IPS DF 4.7 (cell line): ENCODE results near the gene PRRT3.
"Not testable (repeated sequence)": the region's sequence is repeated elsewhere in the genome, so short reads cannot be mapped to it uniquely, and the experiment has no call there.

Source experiments
- DNase-seq: peaks from one replicate; pipeline ENCODE4 v3.0.0-alpha.2; 2013; ENCODE audit warnings: low spot score; ENCODE audit errors: extremely low read depth

Gene PRRT3

DNA sequence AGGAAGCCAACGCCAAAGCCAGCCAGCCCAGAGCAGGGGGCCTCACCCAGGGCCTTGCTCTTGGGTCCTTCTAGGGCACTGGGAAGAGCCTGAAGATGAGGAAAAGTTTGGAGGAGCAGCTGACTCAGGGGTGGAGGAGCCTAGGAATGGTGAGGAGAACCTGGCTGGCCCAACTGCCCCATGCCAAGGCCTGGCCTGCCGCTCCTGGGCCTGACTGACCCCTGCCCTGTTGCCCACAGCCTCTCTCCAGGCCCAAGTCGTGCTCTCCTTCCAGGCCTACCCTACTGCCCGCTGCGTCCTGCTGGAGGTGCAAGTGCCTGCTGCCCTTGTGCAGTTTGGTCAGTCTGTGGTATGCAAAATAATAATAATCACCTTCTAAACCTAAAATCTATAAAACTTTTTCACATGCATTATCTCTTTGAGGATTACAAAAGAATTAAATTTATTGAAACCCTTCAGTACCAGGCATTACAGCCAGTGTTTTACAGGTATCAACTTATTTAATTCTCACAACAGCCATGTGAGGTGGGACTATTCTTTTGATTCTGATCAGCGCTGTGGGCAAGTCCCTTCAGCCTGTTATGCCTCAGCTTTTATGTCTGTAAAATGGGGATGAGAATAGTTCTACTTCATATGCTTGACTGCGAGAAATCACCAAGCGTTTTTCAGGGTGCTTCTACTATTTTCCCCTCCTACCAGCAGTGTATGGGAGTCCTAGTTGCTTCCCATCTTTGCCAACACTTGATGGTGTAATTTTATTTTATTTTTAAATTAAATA lies 33.8 kb downstream of the PRRT3 start:
- DNase-seq: no peak

DNA sequence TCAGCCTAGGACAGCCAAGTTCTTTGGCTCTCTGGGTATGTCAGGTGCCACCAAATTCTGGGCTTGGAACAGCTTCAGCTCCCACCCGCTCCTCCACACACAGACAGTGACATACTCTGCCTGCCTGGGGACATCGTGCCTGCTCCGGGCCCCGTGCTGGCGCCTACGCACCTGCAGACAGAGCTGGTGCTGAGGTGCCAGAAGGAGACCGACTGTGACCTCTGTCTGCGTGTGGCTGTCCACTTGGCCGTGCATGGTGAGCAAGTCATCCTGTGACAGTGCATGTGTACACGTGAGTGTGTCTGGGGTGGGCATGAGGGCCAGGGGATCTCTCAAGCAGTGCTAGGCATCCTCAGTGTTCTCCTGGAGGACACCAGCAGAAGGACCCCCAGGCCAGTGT lies 34.4 kb downstream of the PRRT3 start:
- DNase-seq: no peak

DNA sequence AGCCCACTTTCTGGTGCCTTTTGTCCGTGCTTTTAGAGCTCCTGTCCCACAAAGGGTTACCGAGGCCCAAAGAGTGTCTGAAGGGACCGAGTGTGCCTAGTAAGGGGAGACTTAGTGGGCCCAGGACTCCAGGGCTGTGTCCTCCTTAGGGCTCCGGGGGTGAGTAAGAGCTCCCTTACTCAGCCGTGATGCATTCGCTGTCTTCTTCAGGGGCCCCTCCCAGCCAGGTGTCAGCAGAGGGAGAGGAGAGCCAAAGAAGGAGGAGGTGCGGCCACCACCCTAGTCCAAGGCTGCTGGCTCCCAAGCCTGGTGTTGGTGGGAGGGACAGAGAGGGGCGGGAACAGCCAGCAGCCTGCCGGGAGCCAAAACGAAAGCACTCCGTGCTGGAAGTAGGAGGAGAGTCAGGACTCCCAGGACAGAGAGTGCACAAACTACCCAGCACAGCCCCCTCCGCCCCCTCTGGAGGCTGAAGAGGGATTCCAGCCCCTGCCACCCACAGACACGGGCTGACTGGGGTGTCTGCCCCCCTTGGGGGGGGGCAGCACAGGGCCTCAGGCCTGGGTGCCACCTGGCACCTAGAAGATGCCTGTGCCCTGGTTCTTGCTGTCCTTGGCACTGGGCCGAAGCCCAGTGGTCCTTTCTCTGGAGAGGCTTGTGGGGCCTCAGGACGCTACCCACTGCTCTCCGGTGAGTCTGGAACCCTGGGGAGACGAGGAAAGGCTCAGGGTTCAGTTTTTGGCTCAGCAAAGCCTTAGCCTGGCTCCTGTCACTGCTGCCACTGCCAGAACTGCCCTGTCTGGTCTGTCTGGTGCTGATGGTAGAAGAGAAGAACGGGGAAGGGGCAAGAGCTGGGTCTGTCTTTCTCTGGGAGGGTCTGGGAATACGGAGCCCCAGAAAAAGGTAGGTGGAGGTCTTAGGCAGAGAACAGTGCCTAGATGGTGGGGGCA lies 35.2 kb downstream of the PRRT3 start, which contains the start of gene IL17RC:
TSS of gene IL17RC (plus strand) at position 365 of the 947 bp plus-strand sequence. CDS start at position 583, 218 bp downstream.
- no peak for DNase-seq

DNA sequence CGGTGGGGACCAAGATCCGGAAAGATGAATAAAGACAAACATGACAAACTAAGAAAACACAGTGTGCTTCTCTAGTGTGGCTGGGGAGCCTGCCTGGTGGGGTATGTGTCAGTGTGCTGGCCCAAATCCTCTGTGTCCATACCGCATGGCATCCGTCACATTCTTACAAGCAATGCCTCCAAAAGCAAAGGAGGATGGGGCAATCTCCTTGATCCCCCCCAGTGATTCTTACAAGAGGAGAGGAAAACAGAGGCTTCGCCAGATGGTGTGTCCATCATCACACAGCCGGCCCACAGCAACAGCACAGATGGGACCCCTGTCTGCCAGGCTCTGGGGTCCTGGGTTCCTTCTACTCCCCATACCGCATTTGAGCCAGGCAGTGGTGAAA lies 35.9 kb downstream of the PRRT3 start:
- no peak for DNase-seq

DNA sequence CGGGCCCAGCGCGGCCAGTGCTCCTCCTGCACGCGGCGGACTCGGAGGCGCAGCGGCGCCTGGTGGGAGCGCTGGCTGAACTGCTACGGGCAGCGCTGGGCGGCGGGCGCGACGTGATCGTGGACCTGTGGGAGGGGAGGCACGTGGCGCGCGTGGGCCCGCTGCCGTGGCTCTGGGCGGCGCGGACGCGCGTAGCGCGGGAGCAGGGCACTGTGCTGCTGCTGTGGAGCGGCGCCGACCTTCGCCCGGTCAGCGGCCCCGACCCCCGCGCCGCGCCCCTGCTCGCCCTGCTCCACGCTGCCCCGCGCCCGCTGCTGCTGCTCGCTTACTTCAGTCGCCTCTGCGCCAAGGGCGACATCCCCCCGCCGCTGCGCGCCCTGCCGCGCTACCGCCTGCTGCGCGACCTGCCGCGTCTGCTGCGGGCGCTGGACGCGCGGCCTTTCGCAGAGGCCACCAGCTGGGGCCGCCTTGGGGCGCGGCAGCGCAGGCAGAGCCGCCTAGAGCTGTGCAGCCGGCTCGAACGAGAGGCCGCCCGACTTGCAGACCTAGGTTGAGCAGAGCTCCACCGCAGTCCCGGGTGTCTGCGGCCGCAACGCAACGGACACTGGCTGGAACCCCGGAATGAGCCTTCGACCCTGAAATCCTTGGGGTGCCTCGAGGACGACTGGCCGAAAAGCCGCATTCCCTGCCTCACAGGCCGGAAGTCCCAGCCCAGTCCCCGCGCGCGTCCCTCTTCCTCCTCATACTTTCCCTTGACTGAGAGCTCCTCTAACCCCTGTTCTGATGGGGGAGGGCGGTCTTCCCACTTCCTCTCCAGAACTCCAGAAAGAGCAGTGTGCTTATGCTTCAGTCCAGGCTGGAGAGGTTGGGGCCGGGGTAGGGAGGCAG lies 36.7 kb downstream of the PRRT3 start:
- DNase-seq: no peak

DNA sequence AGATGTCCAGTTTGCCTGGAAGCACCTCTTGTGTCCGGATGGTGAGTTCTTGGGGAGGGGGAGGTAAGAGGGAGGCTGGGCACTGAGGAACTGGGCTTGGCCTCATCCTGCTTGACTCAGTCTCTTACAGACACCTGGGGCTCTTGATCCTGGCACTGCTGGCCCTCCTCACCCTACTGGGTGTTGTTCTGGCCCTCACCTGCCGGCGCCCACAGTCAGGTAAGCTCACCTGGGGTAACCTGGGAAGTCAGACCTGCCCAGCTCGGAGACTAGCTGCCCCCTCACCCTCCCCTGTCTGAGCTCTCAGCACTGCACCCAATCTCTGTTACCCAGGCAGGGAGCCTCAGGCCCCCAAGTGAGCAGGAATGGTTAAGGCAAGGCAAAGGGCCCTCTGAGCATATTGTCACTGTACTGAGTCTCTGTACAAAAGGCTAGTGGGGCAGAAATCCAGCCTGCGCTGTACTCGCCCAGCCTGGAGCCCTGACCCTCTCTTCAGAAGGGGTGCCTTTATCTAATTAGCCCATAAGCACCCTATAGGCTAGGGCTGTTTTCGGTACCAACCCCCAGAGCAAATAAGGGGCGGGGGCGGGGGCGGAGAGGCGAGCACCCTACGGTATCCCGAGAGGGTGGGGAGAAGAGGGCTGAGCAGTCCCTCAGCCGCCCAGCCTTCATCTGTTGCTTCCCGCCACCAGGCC lies 37.5 kb downstream of the PRRT3 start:
- no peak for DNase-seq

DNA sequence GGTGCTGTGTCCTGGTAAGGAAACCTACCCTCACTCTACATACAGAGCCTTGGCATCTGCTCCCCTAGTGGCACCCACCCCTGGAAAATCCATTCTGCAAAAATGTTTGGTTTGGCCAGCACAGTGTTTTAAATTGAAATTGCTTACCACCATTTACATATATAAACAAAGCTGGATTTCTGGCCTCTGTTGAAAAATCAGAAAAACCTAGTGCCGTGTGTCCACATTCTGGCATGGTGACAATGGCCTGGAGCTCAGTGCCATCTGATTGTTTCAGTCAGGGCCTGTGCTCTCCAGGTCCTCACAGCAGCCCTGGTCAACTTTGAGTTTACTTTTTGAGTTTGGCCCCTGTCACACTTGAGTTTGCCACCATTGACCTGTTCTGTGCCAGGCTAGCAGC lies 38.2 kb downstream of the PRRT3 start:
- no peak for DNase-seq

DNA sequence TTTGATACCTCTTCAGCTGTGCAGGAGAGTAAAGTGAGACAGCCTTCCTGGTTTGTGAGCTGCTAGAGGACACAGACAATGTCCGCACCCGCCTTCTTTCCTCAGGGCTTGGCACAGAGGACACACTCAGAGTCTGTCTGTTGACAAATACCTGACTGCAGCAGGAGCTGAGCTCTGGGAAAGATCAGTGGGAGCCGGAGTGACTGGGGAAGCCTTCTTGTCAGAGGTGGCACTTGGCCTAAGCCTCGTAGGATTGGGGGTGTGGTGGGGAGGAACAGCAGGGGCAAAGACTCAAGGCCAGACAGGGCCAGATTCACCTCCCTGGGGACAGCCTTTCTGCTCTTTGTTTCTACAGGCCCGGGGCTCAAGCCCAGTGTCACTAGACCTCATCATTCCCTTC lies 38.6 kb downstream of the PRRT3 start:
- no peak for DNase-seq

DNA sequence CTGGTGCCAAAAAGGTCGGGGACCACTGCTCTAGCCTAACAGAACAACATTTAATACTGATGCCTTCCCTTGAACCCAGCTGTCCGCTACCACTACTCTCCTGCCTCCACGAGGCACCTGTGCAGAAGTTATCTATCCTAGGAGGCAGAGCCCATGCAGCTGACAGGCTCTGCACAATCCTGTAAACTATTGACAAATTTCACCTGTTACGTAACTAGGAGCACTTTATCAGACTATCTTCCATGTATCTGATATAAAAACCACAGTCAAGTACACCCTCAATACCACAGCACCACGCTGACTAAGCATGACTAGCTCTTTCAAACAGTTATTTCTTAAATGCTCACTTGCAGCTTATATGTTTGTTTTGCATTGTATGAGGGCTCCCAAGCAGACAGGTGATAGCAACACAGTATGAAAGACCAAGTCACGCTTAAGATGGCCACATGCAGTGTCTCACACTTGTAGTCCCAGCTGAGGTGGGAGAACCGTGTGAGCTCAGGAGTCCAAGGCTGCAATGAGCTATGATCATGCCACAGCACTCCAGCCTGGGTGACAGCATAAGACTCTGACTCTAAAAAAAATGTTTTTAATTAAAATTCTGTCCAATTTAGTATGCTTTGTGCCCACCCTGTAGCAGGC lies 39.8 kb downstream of the PRRT3 start:
- no peak for DNase-seq

DNA sequence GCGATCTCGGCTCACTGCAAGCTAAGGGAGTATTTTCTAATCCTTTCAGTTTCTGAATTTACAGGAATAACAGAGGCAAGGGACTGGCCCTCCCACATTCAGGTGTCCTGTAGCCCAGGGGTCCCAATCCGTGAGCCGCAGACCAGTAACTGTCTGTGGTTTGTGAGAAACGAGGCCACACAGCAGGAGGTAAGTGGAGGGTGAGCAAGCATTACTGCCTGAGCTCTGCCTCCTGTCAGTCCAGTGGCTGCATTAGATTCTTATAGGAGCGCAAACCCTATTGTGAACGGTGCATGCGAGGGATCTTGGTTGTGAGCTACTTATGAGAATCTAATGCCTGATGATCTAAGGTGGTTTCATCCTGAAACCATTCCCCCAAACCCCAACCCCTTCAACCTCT lies 40.3 kb downstream of the PRRT3 start:
- no peak for DNase-seq

DNA sequence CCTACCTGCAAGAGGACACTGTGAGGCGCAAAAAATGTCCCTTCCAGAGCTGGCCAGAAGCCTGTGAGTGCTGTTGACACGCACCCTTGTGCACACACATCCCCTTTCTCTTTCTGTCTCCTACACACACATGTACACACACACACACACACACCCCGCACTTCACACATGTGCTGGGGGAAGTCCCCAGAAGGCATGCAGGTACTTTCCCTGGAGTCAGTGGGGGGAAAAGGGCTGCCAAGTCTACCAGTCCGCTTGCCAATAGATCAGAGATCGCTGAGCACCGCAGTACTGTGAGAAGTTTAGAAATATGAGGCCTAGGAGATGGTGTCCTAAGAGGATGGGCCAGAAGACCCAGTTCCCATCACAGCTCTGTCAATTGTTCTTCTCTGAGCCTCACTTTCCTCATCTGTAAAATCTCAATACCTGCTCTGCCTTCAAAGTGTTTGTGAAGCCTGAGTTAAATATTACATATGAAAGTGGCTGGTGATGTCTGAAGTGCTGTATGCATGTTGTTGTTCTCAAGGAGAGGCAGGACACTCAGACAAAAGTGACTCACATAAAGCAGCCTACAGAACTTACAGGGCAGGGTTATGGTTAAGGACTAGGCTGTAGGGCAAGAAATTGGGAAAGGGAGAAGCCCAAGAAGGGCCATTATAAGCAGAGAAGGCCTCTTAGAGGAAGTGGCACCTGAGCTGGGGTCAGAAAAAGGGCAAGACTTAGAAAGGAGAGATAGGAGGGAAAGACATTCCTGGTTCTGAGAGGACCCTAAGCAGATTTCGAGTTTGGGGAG lies 42.8 kb downstream of the PRRT3 start:
- no peak for DNase-seq

DNA sequence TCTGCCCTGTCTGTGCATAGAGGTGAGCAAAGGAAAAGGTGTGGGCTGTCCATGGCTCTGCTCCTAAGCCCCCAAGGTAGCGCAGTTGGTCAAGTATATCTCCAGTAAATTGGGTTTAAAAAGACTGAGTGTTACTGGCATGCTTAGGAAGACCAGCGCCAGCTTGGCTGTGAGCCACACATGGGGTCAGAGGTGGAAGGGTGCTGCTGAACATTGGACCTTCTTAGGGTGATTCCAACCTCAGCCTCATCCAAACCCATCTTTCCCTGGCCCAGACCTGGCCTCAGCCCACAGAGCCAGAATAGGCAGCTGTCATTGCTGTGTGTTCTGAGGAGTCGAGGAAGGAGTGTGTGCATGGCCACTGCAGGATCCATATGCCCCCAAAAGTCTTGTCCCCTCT lies 43.9 kb downstream of the PRRT3 start:
- no peak for DNase-seq

DNA sequence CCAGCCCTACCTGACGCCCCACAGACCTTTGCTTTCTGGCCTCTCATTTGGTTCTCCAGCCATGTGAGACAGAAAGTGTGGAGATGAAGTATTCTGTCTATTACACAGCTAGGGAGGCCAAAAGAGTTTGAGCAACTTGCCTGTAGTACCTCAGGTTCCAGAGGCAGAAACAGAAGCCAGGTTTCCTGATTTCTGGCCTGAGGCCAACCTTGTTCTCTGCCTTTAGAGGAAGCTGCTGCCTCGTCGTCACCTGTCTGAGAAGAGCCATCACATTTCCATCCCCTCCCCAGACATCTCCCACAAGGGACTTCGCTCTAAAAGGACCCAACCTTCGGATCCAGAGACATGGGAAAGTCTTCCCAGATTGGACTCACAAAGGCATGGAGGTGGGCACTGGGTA lies 45.7 kb downstream of the PRRT3 start:
- no peak for DNase-seq

DNA sequence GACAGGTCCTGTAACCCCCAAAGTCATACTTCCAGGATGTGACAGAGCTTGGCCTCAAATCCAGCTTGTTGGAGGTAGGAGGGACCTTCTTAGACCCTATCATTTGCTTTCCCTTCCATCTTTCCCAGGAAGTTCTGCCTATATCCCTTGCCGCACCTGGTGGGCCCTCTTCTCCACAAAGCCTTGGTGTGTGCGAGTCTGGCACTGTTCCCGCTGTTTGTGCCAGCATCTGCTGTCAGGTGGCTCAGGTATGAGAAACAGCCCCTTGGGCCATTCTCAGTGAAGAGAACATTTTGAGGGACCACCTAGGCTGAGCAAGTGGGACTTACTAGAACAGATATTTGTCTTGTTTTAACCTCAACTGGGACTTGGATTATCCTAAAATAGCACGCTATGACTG lies 48.3 kb downstream of the PRRT3 start:
- no peak for DNase-seq

DNA sequence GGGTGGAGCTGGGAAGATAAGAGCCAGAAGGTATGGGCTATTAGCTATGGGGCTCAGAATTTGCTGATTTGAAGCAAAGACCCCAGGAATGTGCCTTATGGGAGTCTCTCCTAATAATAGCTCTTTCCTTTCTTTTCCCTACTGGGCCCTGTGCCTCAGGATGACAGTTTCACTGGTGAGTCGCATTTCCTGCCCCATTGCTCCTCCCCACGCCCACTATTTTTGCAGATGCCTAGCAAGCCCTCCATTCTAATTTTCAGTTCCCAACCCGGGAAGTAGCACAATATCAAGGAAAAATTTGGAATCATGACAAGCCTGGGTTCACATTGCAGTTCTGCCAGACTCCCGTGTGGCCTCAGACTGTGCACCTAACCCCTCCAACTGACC lies 49.0 kb downstream of the PRRT3 start:
- no peak for DNase-seq

DNA sequence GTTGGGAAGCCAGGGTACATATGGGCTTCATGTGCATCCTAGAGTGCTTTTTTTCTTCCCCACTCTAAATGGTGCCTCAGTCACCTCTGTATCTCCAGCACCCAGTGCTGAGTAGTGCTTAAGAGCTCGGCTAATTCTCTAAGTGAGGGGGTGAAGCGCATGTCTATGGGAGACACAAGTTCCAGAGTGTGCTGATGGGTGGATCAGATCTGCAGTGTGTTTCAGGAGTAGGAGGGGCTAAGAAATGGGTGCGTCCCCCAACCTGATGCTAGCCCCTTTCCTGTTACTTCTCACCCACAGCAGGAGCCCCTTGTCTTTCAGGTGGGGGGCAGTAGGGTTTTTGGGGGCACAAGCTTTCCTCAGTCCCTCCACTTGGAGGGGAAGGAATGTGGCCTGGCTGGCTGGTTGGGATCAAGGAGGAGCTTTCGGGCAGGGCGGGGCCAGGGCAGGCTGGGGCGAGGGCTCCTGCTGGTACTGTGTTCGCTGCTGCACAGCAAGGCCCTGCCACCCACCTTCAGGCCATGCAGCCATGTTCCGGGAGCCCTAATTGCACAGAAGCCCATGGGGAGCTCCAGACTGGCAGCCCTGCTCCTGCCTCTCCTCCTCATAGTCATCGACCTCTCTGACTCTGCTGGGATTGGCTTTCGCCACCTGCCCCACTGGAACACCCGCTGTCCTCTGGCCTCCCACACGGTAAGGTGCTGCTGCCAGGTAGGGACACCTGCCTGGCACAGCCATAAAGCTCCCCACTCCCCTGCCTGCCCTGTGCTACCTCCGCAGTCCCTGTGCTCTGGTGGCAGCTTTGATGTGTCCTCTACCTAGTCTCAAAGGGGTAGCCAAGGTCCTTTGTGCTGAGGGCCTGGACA lies 49.6 kb downstream of the PRRT3 start, which contains the start of gene IL17RE:
TSS of gene IL17RE (plus strand) at position 477 of the 866 bp plus-strand sequence. CDS start at position 562, 85 bp downstream.
- no peak for DNase-seq

DNA sequence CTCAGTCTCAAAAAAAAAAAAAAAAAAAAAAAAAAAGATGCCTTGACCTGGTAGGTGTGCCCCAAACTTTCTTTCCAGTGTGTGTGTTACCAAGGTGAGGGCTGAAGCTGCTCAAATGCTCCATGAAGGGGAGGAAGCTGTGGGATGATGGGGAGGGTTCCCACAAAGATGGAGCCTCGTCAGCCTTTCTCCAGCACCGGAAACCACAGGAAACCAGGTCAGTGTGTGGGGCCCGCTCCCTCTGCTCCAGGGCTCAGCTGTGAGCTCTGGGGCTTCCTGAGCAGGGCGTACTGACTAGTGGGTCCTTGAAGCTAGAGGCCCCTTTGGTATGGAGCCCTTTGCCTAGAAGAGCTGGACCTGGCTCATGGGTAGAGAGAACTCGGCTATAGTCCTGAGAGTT lies 50.2 kb downstream of the PRRT3 start:
- no peak for DNase-seq

DNA sequence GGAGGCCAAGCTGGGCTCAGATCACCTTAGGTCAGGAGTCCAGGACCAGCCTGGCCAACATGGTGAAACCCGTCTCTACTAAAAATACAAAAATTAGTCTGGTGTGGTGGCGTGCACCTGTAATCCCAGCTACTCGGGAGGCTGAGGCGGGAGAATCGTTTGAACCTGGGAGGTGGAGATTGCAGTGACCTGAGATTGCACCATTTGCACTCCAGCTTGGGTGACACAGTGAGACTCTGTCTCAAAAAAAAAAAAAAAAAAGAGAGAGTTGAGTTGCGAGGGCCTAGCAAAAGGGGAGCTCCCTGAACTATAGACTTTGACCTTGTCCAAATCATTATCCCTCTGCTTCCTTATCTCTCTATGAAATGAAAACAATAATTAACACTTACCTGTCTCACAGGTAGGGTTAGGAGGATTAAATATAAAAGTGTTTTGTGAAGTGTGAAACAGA lies 51.2 kb downstream of the PRRT3 start:
- DNase-seq: not testable (repeated sequence)
